ENCODE data around the gene NUTF2.
"Not testable (repeated sequence)": the region's sequence is repeated elsewhere in the genome, so short reads cannot be mapped to it uniquely, and the experiment has no call there.

Gene NUTF2

GRCh38 chr16:67885545-67885944 is 38.8 kb downstream of the NUTF2 start:
- no peak for DNase-seq (ENCODE audit: low read depth)

- no peak for DNase-seq (ENCODE audit: low read depth)
Measured at GRCh38 chr16:67885976-67886375, 39.2 kb downstream of the NUTF2 start.

- no peak for DNase-seq (ENCODE audit: low read depth)
Measured at GRCh38 chr16:67886387-67886786, 39.7 kb downstream of the NUTF2 start.

- no peak for DNase-seq (ENCODE audit: low read depth)
Measured at GRCh38 chr16:67888331-67888730, 41.6 kb downstream of the NUTF2 start.

- no peak for DNase-seq (ENCODE audit: low read depth)
Measured at GRCh38 chr16:67892375-67892774, 45.6 kb downstream of the NUTF2 start.

GRCh38 chr16:67892899-67893742 is 46.4 kb downstream of the NUTF2 start, which contains the start of gene PSKH1:
TSS of gene PSKH1 (plus strand) at chr16:67893254. CDS start at chr16:67908750, 15,496 bp downstream.
- peak; percentile 92 for DNase-seq (ENCODE audit: low read depth)

GRCh38 chr16:67893743-67894399 is 47.1 kb downstream of the NUTF2 start:
- DNase-seq (ENCODE audit: low read depth): no peak

- no peak for DNase-seq (ENCODE audit: low read depth)
Measured at GRCh38 chr16:67897231-67897630, 50.5 kb downstream of the NUTF2 start.

- no peak for DNase-seq (ENCODE audit: low read depth)
Measured at GRCh38 chr16:67901734-67902133, 55.0 kb downstream of the NUTF2 start.

- no peak for DNase-seq (ENCODE audit: low read depth)
Measured at GRCh38 chr16:67902831-67903230, 56.1 kb downstream of the NUTF2 start.

- DNase-seq (ENCODE audit: low read depth): no peak
Measured at GRCh38 chr16:67907397-67908180, 60.9 kb downstream of the NUTF2 start.

- no peak for DNase-seq (ENCODE audit: low read depth)
Measured at GRCh38 chr16:67909056-67909742, 62.5 kb downstream of the NUTF2 start.

GRCh38 chr16:67910158-67910557 is 63.4 kb downstream of the NUTF2 start:
- DNase-seq (ENCODE audit: low read depth): no peak

- no peak for DNase-seq (ENCODE audit: low read depth)
Measured at GRCh38 chr16:67914758-67915495, 68.2 kb downstream of the NUTF2 start.

GRCh38 chr16:67915496-67915769 is 68.7 kb downstream of the NUTF2 start:
- DNase-seq (ENCODE audit: low read depth): not testable (repeated sequence)

GRCh38 chr16:67915831-67916723 is 69.3 kb downstream of the NUTF2 start:
- DNase-seq (ENCODE audit: low read depth): no peak

GRCh38 chr16:67917140-67917851 is 70.6 kb downstream of the NUTF2 start:
- no peak for DNase-seq (ENCODE audit: low read depth)

GRCh38 chr16:67917852-67918236 is 71.1 kb downstream of the NUTF2 start:
- DNase-seq (ENCODE audit: low read depth): no peak

GRCh38 chr16:67919622-67920221 is 73.0 kb downstream of the NUTF2 start:
- no peak for DNase-seq (ENCODE audit: low read depth)
